Activated CD4-positive, CD25-positive, alpha-beta regulatory T cell (primary cell): ENCODE results near the gene ZIC3.
"Not testable (repeated sequence)": the region's sequence is repeated elsewhere in the genome, so short reads cannot be mapped to it uniquely, and the experiment has no call there.

Source experiments
- DNase-seq, 4 experiments: peaks; one replicate each; lab custom pipeline; 2025; lab: John Stamatoyannopoulos, UW

Gene ZIC3

DNA sequence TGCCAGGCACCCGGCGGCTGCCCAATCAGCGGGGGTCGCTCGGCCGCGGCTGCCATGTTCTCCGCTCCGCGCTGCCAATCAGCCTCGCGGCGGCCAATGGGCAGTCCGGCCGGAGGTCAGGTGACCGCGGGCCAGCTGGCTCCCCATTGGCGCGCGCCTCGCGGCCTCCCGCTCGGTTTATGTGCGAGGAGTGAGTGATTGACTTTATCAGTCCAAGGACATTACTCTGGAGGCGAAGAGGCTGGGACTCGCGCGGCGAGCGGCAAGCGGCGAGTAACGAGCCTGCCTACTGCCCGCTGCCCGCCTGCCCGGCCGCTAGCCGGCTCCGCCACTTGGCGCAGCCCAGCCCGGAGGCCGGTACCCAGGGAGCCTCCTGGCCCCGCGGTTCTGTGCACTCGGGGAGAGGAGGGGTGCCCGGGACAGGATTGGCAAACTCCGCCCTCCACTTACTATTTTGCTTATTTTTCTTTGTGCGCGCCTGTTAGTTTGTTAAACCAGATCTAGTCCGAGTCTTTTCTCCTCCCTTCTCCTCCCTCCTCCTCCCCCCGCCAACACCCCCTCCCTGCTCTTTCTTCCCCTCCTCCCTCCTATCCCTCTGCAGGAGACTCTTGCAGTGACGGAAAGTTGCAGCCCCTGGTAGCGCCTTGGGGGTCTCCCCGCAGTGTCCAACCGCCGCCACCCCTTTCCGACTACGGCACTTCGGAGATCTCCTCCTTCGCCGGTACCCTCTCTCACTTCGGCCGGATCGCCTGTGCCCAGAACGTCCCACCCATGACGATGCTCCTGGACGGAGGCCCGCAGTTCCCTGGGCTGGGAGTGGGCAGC lies at the start of gene ZIC3:
TSS of gene ZIC3 (plus strand) at position 207 of the 825 bp plus-strand sequence. CDS start at position 772, 565 bp downstream.
- no peak for DNase-seq

DNA sequence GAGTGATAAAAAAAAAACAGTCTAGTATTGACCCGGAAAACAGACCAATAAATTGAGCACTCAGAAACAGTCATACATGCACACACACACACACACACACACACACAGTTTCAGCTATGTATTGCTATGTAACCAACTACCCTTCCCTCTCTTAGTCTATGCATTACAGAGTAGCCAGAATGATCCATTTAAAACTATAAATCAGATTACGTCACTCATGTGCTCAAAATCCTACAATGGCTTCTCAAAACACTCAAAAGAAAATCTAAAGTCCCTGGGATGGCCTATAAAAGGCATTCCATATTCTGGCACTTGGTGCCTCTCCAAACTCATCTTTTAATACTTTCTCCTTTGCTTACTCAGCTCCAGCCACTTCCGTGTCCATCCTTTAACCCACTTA lies 46.5 kb upstream of the ZIC3 start:
- no peak for DNase-seq

DNA sequence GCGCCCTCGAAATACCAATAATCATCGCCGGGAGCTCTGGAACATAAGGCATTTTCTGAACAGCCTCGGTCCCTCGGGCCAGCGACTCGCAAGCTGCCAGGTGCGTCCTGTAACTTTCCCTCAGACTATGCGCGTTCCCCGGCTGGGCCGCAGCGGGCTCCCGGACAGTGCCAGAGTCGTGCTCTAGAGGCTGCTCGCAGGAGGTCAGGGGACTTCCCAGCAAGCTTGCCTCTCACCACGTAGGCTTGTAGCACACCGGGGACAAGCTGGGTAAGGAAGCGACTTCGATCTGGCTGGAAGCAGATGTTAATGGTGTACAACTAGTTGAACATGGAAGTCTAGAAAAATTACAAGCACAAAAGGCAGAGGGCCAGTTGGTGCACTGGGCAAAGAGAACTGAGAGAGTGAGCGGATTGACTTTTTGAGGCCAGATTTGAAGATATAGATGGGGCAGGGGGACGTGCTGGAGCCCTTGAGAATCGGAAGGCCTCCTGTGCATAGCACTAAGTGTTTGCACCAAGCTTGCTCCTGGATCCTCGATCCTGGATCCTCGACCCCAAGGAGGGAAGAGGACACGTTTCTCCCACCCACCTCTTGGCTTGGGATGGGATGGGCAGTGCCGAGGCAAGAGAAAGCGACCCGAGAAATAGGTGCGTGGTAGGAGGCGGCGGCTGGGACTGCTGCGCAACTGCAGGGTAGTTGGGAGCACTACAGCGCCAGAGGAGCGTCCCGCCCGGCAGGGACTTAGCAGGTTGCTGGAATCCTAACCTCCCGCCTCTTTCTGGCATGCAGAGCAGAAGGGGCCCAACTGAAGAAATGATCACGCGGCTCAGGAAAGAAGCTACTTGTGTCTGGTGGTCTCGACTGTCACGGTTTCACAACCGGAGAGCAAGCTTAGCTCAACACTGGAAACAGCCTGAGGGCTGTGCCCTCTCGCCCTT lies 19.9 kb upstream of the ZIC3 start:
- no peak for DNase-seq

DNA sequence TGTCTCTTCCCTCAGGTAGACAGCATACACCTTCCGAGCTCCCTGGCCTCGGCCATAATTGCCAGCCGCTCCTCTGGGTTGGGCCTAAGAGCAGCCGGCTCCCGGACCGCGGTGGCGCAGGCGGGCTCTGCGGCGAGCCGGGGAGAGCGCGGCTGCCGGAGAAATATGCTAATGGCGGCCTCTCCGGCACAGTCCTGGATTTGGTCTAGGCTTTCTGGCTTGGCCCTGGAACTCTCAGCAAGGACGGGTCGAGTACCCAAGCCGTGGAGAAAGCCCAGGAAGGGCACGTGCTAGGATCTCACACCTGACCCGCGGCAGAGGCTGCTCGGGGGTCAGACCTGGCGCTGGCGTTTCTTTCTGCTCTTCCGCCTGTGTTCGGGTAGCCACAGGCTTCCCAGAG lies 18.6 kb upstream of the ZIC3 start:
- no peak for DNase-seq

DNA sequence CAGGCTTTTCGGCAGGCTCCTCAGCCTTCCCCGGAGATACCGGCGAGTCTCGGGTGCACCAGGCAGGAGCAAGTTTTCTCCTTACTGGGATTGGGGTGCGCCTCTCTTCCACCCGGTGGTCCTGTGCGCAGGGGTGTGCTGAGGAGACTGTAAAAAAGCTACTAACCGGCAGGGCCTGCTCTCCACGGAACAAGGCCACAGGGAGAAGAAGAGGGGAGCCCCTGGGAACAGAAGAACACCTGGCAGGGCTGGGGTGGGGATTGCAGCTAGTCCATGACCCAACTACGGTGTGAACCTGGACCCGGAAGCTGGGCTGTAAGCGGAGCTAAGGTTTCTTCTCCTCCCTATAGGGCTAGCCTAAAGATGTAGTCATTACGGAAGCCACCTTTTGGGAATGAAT lies 17.7 kb upstream of the ZIC3 start:
- DNase-seq = no peak

DNA sequence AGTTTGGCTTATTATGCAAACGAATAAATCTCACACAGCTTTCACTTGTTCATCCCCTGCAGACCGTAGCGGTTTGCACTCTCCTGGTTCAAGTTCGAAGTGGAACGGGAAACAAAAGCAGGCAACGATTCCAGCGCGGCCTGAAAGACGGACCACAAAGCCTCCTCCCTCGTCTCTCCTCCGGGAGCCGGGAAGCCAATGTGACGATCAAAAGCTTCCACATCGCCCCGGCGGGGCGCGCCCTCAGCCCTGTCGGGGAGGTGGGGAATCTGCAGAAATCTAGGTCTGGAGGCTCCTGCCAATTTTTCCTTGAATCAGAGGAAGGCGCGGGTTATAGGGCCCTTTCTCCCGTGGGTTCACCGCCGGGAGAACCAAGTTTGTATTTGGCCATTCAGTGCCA lies 16.9 kb upstream of the ZIC3 start:
- no peak for DNase-seq

DNA sequence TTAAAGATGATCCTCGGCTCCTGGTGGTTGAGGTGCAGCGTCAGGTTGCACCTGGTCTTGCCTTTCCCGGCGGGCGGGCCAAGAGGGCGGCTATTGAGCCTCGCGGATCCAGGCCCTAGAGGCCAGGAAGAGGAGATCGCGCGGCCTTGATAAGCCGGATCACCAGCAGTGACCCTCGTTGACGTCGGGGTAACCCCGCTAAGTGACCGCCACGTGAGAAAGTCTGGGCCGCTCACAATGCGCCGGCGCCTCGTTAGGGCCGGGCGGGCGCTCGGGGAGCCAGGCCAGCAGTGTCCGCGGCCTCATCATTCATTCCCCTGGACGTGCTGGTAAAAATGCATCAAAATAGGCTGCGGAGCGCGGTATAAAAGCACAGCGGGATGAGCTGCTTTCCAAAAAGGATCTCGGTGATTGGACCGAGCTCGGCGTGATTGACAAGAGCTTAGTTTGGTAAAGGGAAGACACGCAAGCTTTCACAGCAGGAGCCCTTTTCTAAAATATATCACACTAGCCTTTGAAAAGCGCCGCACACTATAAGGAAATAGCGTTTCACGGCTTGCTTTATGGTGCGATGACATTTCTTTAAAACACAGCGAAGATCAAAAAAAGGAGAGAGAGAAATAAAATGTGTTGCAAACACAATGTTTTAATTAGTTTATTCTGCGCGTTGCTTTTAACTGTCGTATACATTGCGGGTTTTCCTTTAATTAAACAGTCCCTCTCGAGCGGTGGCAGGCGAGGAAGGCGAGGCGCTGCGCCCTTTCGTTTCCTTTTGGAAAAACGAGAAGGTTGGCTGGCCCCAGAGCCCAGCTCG lies 15.9 kb upstream of the ZIC3 start:
- no peak for DNase-seq

DNA sequence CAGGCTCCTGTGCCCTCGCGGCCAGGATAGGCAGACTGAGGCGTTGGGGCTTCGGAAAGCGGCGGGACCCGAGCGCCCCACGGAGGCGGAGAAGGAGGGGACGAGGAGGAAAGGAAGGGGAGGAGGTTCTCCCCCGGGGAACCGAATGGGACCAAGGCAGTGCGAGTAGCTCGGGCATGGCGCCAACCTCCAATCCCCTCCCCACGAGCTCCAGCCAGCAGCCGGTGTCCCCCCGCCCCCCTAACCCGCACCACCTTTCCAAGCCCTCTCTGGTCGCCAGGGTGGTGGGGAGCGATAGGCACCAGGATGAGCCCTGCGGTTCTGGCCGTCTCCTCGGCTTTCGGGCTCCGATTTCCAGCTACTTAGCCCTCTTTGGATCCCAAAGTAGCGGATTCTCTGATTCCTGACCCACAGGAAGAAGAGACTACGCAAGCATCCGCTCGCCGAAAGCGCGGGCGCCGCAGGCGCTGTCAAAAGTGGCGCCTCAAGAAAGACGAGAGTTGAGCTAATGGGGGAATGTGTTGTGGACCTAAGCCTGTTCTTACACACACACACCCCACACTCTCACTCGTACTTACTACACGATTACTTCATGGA lies 15.2 kb upstream of the ZIC3 start:
- DNase-seq = no peak

DNA sequence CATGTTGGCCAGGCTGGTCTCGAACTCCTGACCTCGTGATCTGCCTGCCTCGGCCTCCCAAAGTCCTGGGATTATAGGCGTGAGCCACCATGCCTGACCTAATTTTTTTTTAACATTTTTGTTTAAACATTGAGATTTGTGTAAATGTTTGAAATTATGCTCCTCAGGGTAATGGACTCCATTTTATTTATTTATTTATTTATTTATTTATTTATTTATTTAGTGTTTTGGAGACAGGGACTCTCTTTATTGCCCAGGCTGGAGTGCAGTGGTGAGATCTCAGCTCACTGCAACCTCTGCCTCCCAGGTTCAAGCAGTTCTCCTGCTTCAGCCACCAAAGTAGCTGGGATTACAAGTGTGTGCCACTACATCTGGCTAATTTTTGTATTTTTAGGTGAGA lies 13.8 kb upstream of the ZIC3 start:
- not testable (repeated sequence) for DNase-seq

DNA sequence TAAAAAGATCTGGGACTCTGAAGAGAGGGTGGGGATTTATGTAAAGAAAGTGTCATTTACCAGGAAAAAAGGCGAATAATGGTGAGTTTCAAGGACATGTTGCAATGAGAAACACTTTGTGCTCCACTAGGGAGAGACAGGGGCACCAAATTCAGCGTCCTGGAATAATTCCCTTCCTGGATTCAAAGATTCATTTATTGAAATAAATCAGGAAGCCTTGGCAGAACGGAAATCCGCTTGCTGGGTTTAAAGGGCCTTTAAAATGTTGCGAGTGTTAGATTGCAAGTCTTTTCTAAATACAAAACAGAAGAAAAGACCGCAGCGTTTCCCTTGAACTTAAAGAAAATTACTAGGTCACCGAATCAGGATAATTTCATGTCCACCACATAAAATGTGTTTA lies 3.8 kb upstream of the ZIC3 start:
- no peak for DNase-seq

DNA sequence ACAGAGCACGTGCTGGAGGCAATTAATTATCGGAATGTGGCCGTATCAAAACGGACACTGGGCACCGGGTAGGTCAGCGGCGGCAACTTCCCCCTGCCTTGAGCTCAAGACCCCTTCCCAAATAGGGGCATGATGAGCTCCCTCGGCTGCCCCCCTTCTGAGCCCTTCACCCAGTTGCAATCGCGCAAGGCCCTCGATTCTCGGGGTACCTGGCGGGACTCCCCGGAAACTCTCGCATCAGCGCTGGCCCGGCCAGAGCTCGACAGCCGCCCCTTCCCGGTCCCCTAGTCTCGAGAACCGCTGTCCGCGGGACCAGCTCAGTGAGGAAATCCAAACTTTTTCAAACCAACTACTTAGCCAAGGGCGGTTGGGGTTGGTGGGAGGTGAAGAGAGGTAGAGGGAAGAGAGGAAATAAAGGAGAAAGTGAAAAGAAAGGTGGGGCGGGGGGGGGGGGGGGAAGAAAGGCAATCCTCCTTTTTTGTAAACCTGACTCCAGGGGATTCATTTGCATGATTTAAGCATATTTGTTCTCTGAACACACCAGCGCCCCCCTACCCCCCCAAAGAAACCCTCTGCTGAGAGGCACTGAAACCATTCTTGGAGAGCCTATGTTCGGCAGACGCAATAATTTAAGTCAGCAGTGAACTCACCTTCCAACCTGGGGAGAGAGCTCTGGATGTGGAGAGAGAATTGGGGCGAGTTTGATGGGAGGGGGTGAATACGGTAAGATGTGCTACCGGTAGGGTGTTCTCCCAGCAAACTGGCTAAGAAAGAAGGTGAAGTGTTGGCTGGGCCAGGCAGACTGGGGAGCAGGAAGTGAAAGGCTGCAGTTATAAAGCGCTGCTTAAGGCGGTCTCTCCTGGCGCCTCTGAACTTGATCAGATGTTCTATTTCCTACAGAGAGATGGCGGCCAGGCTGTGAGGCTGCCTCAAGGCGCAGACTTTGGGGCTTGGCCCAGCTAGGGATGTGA lies 2.0 kb upstream of the ZIC3 start:
- no peak for DNase-seq

DNA sequence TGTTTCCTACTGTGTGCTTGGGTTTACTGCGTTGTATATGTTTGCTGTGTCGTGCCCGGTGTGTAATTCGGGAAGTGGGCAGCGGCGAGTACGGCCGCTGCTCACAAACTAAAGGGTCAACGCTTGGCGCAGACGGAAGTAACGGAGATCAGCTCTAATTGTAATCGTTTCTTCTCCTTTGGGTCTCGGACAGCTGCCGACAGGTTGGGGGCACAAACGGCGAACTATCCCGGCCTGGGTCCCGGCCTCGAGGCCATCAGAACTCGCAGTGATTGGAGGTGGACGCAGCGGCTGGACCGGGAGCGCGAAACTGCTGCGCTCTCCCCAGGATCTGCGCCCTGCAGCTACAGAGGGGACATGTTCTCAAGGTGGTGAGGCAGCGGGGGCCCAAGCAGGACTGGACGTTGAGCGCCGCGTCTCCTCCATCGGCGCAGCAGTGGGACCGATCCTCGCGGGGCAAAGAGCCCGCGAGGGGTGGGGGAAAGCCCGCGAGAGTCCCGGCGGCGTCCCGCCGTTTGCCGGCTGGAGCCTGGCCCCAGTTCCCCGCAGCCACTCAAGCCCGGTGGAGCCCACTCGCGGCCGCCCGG lies 516 bp upstream of the ZIC3 start:
- DNase-seq = no peak

DNA sequence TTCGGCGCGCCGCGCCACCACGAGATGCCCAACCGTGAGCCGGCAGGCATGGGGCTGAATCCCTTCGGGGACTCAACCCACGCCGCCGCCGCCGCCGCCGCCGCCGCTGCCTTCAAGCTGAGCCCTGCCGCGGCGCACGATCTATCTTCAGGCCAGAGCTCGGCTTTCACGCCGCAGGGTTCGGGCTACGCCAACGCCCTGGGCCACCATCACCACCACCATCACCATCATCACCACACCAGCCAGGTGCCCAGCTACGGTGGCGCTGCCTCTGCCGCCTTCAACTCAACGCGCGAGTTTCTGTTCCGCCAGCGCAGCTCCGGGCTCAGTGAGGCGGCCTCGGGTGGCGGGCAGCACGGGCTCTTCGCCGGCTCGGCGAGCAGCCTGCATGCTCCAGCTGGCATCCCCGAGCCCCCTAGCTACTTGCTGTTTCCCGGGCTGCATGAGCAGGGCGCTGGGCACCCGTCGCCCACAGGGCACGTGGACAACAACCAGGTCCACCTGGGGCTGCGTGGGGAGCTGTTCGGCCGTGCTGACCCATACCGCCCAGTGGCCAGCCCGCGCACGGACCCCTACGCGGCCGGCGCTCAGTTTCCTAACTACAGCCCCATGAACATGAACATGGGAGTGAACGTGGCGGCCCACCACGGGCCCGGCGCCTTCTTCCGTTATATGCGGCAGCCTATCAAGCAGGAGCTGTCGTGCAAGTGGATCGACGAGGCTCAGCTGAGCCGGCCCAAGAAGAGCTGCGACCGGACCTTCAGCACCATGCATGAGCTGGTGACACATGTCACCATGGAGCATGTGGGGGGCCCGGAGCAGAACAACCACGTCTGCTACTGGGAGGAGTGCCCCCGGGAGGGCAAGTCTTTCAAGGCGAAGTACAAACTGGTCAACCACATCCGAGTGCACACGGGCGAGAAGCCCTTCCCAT lies 1.1 kb downstream of the ZIC3 start:
- DNase-seq = no peak

DNA sequence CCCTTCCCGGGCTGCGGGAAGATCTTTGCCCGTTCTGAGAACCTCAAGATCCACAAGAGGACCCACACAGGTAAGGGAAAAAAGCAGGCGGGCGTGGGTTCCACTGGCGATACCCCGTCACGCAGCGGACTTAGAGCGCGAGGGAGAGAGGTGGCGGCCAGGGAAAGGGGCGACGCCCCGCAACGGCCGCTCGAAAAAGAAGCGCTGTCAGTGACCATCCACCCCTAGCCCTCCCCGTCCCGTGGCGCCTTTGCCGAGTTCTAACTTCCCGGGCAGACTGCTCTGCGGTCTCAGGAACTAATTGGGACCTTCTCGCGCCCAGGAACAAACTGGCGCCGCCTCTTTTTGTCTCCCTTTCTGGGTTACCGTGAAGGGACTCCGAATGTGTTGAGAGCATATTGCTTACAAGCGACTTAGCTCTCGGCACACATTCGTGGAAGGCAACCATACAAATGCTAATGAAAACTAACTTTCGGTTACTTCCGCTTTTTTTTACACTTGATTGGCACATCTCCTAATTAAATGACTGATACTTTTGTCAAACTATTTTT lies 1.8 kb downstream of the ZIC3 start:
- no peak for DNase-seq

DNA sequence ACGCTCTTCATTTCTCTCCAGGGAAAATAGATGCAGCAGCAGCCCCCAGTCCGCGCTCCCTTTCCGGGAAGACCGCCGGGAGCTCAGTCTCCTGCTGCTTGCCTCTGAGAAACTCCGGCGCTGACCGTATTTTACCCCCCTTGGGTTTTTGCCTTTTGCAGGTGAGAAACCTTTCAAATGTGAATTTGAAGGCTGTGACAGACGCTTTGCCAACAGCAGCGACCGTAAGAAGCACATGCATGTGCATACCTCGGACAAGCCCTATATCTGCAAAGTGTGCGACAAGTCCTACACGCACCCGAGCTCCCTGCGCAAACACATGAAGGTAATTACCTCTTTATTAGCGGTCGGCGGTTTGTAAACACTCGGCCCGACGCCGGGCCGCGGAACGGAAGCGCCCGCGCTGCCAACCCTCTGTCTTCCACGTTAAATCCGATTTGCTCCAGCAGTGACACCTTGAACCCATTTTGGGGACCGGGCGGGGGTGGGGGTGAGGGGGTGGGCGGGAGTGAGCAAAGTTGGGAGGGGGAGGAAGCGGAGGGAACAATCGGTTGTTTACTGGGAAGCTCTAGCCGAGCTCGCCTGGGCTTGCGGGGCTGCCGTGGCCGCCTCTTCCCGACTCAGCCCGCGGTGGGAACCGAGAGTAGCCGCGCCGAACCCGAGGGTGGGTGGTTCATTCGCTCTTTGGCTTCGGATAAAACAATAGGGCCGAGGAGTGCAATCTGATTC lies 3.0 kb downstream of the ZIC3 start:
- no peak for DNase-seq

DNA sequence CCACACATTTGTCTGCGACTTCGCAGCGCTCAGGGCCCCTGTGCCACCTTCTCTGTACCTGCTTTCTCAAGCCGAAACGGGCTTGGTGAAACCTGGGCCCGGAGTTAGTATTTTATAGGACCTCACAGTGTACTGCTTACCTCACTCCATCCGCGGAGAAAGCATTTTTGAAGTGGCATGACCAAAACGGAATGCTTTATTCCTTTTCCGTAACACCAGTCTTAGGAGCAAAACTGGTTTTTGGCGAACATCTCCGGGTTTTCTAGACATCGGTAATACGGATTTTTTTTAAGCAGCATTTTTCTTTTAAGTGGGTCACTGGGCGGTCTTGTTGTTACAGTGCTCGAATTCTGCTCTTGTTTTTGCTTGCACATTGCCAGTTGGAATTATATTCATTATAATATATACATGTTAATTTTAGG lies 3.6 kb downstream of the ZIC3 start:
- DNase-seq = no peak

DNA sequence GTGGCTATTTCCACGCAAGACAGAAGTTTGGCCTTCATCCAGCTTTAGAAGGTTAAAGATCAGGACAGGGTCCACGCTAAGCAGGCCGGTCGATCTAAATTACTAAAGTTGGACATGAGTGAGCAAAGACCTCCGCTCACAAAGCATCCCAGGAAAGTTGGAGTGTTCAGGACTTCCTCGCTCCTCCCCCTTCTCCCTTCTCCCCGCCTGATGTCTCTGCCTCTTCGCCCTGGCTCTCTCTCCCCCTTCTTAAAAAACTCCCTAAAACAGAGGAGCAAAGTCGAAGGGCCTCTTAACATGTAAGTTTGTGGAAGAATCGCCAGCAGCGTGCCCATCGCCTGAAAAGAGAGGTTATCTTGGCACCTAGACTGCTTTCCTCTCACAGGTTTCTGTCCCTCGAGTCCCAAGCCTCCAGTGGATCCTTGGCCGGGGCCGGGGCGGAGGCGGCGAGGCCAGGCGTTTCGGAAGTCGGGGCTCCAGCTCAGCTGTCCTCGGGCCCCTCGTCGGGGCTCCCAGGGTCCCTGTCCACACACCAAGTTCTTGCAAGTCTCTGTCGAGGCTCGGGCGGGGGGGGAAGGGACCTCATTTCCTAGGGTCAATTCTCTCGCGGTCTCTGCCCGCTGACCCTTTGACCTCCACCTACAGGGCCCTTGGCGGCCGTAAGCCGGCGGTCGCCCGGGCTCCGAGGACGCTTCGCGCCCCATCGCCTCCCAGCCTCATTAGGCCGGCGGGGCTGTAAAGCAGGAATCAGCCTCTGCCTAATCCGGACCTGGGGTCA lies 7.6 kb downstream of the ZIC3 start:
- no peak for DNase-seq
